ENCODE results near the gene CWC27.

DNA sequence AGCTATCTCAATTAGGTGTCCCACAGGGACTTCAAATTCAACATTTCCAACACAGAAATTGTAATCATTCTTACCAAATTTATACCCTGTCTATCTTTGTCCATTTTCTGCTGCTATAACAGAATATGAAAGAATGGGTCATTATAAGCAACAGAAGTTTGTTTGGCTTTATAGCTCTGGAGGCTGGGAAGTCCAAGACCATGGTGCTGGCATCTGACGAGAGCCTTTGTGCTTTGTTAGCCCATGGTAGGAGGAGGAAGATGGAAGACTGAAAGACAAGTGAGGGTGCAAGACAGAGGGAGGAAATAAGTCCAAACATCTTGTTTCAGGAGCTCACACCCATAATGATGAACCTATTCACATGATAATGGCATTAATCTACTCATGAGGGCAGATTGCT is 72.2 kb downstream of the CWC27 start:
- TF ChIP-seq POU2F2 (IDR thresholded peaks at IDR 0.05; ENCODE audit: low read depth, low read length): no peak
- TF ChIP-seq POLR2A (IDR thresholded peaks at IDR 0.05; ENCODE audit: low read depth, low read length): no peak
- no peak for TF ChIP-seq POLR2AphosphoS5 (IDR thresholded peaks at IDR 0.05; ENCODE audit: low read depth, low read length)
